Measurements from ENCODE around the gene CACNB4.
"Not testable (repeated sequence)": the region's sequence is repeated elsewhere in the genome, so short reads cannot be mapped to it uniquely, and the experiment has no call there.

The CACNB4 gene

GRCh38 chr2:151973013-151973900 is 125.6 kb downstream of the CACNB4 start:
- DNase-seq: peak in 2 of 3 experiments; percentile 66 to 76

- no peak for DNase-seq
Measured at GRCh38 chr2:151972241-151973012, 126.4 kb downstream of the CACNB4 start.

GRCh38 chr2:151971301-151972051 is 127.4 kb downstream of the CACNB4 start:
- no peak for DNase-seq

GRCh38 chr2:151968770-151969470 is 129.9 kb downstream of the CACNB4 start:
- no peak for DNase-seq

- DNase-seq: no peak
Measured at GRCh38 chr2:151967829-151968722, 130.8 kb downstream of the CACNB4 start.

- DNase-seq: no peak
Measured at GRCh38 chr2:151965884-151966283, 133.0 kb downstream of the CACNB4 start.

- DNase-seq: no peak
Measured at GRCh38 chr2:151961558-151961957, 137.3 kb downstream of the CACNB4 start.

GRCh38 chr2:151959238-151959637 is 139.6 kb downstream of the CACNB4 start:
- DNase-seq: no peak

- no peak for DNase-seq
Measured at GRCh38 chr2:151953467-151953866, 145.4 kb downstream of the CACNB4 start.

- DNase-seq: no peak
Measured at GRCh38 chr2:151952691-151953456, 146.0 kb downstream of the CACNB4 start.

GRCh38 chr2:151947813-151948165 is 151.1 kb downstream of the CACNB4 start:
- no peak for DNase-seq

- peak in 1 of 3 experiments; percentile 1 for DNase-seq
Measured at GRCh38 chr2:151946899-151947812, 151.7 kb downstream of the CACNB4 start.

- DNase-seq: no peak
Measured at GRCh38 chr2:151946250-151946884, 152.5 kb downstream of the CACNB4 start.

GRCh38 chr2:151945602-151946001 is 153.2 kb downstream of the CACNB4 start:
- no peak for DNase-seq

GRCh38 chr2:151945186-151945585 is 153.7 kb downstream of the CACNB4 start:
- DNase-seq: no peak

GRCh38 chr2:151943461-151943860 is 155.4 kb downstream of the CACNB4 start:
- no peak for DNase-seq

- not testable (repeated sequence) for DNase-seq
Measured at GRCh38 chr2:151942540-151943205, 156.2 kb downstream of the CACNB4 start.

- DNase-seq: no peak
Measured at GRCh38 chr2:151937966-151938365, 160.9 kb downstream of the CACNB4 start.

All from NCI-H1417 (cell line).